T-helper 2 cell (primary cell): ENCODE measurements around the gene S100A2.
A peak's percentile ranks its signal among the peaks of the same experiment; 100 is the strongest.

ENCODE experiments used
- DNase-seq, 5 experiments: peaks; one replicate each; pipeline versions ENCODE4 v3.0.0 to v3.0.0-alpha.2; 2012 to 2022

Gene S100A2

GRCh38 chr1:153544453-153545066 lies 21.1 kb downstream of the S100A2 start:
- no peak for DNase-seq

- DNase-seq: no peak
Measured at GRCh38 chr1:153543736-153544135, 21.9 kb downstream of the S100A2 start.

DNA sequence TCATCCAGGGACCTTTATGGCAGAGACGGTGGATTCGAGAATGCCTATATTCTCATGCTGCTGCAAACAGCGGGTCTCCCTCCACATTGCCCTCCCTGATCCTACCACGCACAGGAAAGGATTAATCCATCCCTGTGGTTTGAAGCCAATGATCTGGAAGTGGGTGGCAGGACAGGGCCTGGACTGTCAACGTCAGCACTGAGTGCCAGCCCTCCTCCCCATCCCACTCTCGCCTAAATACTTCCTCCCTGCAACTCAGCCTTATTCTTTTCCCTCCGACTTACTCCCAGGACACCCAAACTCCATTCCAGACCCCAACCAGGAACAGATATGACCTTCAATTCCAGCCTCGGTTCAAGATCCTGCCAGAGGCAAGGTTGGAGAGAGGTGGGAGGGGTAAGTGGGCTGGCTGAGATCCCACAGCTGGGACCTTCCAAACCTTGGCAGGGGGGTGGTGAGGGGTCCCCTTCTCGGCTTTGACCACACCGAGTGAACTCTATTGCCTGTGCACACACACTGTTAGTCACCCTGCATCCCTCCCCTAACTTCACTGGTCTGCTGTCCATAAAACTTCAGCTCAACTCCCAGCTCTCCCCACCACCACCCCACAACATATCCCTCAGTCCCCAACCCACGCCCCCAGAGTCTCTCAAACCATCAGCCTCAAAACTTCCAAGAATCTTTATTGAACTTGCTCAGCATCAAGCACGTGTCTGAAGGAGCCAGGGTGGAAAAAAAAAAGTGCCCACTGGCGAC lies 22.5 kb downstream of the S100A2 start:
- DNase-seq: no peak

DNA sequence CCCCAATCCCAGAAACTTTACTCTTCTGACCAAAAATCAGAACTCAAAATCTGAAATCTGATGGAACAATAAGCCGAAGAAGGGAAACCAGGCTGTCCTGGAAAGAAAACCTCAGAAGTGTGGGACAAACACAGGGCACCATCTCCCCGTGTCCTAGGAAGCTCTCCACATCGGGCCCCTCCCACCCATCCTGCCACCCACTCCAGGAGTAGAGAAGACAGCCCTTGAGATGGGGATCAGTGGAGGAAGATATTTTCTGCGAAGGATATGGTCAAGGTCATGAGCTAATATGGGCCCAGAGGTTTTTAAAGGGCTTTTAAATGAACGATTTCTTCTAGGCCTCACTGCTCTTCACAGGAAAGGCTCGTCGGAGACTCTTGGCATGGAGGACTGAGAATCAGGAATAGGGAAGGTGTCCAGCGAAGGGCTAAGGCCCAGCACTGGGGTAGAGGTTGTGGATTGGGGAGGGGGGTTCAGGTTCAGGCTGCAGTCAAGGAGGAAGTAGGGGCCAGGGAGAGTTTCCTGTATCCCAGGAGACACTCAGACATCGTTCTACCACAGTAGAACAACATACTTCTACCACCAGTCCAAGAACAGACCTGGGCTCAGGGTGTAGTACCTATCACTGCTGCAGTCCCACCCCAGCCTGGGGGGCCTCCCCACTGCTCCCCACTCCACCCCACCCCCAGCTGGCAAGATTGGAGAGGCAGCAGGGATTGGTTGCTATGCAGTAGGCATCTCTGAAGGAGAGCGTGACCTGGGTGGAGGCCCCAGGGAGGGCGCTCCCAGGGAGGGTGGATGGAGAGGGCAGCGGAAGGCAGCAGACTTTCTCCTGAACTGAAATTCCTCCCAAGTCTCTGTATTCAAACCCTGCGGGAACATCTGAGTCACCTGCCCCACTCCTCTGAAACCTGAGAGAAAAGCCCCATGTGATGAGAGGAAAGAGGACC lies 23.7 kb downstream of the S100A2 start:
- no peak for DNase-seq

DNA sequence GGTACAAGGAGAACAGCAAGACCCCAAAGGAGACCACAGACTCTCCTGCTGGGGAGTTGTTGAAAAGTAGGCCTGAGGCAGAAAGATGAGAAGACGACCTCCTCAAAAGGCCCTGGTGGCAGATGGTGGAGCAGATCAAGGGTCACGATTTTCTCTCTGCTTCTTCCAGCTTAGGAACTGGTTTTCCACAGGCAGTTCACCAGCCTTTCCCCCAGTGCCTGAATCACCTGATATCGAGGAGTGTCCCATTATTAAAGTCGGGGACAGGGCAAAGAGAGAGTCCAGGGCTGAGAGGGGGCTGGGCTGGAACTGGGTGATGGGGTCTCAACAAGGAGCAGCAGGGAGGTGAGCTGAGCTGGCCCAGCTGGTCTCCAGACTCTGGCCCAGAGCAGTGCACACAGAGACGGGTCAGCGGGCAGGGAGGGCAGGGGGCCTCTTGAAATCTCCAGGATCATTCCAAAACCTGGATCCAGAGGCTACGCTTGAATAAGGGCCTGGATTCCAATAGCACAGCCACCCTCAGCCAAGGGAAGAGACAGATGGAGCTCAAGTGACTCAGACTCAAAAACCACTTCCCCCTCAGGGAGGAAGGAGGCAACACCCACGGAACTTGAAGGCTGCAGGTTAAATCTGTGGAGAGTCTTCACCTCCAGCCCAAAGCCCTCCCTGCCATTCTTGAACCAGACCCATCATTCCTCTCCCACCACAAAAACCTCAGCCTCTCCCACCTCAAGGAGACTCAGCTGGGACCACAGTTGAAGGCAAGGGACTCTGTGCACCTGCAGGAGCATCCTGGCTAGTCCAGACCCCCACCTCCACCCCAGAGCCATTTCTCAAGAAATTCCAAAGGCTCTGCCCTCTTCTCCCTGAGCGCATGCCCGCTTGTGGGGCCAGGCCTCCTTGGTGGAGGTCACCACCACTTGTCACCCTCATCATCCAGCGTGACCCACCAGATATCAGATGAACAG lies 25.0 kb downstream of the S100A2 start, which contains the start of gene S100A5:
Gene S100A5, minus strand, starts transcription at position 541 of the 968 bp plus-strand sequence. CDS start 743 bp downstream, outside the sequence.
- DNase-seq: peak in 4 of 5 experiments; percentile 27 to 89 (median 46)

DNA sequence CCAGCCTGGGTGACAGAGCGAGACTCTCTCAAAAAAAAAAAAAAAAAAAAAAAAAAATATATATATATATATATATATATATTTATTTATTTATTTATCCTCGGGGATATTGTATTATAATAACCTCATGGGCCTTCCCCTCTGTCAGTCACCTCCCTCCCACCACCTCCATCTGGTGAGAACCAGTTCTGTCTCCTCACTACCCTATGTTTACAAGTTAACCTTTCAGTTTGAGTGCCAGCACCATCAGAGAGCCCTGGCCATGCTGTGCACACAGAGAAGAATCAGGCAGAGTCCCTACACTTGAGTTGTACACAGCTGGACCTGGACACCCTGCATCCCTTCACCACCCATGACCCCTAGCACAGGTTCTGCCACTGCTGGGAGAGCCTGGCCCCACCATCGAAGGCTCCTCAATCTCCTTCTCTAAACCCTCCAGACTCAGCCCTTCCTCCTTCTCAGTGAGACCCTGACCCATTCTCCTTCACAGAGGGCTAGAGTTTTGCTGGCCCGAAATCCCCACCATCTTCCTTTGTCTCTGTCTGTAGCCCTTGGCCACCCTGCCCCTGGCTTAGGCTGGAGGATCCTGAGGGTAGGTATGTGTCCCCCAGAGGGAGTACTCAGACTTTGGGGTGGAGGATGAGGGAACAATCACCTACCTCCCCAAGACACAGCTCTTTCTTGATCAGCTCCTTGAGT lies 26.1 kb downstream of the S100A2 start:
- peak in 1 of 5 experiments; percentile 40 for DNase-seq

DNA sequence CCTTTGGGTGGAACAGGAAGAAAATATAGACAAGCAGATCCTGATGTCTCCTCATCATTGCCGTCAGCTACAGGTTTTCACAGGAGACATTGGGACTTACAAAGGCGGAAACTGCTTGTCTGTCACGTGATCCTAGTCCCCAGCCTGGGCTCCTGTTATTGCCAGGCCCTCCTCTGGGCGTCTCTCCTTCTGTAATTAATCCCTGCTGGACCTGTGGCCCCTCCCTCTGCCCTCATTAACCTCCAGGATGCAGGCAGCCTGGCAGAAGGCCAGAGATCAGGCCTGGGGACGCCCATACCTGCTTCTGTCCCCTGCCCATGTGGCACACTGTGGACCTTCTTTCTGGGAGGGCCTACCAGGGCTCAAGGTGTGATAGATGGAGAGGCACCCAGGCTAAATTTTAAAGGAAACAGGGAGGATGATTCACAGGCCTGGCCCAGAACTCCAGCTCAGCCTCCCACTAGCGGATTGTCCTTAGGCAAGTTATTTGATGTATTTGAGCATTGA lies 27.3 kb downstream of the S100A2 start:
- no peak for DNase-seq

DNA sequence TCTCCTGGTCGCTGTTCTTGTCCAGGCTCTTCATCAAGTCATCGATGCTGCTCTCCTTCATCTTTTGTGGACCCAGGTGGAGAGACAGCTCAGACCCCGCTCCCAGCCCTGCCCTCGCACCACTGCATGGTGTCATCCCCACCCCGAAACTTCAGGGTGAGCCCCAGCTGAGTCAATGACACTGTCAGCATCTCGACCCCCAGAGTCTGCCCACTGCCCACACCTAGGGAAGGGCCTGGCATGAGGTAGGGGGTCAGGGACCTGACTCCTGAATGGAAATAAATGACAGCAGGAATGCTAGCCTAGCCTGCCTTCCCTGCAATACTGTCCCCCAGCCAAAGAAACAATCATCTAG lies 28.3 kb downstream of the S100A2 start:
- DNase-seq: no peak

DNA sequence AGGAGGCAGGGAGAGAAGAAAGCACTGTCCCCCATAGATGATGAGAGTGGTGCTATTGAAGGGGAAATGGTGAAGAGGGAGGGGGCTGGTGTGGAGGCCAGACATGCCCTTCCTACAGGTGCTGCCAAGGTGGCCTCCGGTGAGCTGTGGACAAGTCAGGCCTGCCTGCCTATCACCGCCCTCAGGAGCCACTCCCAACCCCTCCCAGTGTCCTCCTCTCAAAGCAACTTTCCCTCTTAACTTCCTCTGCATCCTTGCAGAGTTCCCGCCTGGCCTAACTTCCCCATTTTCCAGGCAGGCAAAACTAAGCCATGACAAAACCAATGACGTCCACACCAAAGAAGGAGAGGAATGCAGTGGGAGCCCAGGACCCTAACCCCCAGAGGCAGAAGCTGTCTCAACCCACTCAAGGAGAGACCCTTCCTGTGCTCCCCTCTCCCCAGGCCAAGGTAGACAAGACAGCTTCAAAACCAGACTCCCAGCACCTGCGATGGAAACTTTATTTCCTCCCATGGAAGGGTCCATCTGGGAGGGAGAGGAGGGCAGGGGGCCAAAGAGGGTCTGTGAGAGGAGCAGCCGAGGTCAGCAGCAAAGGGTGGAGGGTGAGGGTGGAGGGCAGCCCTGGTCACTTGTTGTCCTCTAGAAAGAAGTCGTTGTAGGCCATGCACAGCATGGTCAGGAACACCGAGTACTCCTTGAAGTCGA lies 28.8 kb downstream of the S100A2 start:
- DNase-seq: no peak

- peak; percentile 61 to 94 (median 79) for DNase-seq
Measured at GRCh38 chr1:153536012-153536670, 29.5 kb downstream of the S100A2 start.

DNA sequence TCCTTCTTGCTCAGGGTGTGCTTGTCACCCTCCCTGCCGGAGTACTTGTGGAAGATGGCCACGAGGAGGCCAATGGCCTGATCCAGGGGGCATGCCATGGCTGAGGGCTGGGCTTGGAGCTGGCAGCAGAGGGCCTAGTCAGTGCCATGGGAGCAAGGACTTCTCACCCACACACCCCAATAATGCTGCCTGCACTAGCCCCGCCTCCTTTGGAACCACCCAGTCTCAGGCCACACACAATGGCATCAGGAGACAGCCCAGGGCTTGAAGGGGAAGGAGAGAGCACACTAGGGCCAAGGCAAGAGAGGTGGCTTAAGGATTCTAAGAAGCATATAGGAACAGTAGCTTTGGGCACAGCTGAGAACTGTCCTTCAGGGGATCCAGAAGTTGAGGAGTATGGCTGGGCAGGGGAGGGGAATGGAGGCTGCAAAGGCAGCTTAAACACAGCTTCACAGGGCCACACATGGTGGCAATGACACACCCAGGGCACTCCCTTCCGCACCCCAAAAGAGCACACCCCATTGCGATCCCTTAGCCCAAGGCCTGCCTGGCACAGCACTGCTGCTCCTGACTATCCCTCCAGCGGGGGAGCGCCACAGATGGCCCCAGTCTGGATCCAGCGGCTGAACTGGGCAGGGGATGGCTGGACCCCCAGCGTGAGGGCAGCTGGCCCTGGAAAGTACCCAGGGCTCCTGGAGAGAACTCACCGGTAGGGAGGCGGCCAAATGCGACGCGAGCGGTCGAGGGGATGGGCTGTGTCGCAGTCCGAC lies 30.2 kb downstream of the S100A2 start, which contains the start of gene S100A6:
Gene S100A6, minus strand, starts transcription at position 750 of the 770 bp plus-strand sequence. Its CDS starts 652 bp downstream, at position 98.
- peak in 4 of 5 experiments; percentile 21 to 74 (median 34) for DNase-seq

- DNase-seq: no peak
Measured at GRCh38 chr1:153534925-153535241, 30.8 kb downstream of the S100A2 start.

DNA sequence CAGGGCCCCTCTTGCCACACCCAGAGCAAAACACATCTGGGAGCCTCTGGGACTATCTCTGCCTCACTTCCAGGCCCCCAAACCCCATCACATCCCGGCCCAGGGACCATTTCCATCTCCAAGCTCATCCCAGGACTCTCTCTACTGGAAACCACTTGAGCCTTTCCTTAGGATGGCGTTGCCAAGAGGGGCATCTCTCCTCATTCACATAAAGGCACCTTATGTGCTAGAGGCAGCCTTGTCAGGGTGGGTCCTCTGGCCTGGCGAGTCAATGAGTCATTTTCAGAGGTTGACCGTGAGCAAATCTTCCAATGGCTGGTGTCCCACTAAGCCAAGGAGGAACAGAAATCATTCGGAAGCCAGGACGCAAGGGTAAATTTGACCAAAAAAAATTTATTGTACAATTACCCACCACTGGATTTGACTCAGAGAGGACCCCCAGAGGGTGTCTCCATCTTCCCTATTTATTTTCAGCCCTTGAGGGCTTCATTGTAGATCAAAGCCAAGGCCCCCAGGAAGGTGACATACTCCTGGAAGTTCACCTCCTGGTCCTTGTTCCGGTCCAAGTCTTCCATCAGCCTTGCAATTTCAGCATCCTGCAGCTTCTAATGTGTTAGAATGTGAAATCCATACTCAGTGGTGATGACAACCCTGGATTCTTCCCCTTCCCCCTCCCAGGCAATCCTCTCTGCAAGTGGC lies 31.3 kb downstream of the S100A2 start:
- no peak for DNase-seq

GRCh38 chr1:153533689-153534201 lies 31.9 kb downstream of the S100A2 start:
- DNase-seq: peak in 1 of 5 experiments; percentile 53

- peak; percentile 61 to 84 (median 71) for DNase-seq
Measured at GRCh38 chr1:153532769-153533599, 32.7 kb downstream of the S100A2 start.

GRCh38 chr1:153532181-153532580 lies 33.5 kb downstream of the S100A2 start:
- peak in 2 of 5 experiments; percentile 69 to 89 for DNase-seq

- no peak for DNase-seq
Measured at GRCh38 chr1:153531638-153532037, 34.0 kb downstream of the S100A2 start.
